NT2/D1 (cell line): ENCODE data around the gene FAM184A.

ENCODE experiments used
- SUZ12 ChIP-seq: IDR thresholded peaks from 2 replicates; pipeline ENCODE4 v1.6.1; 2011; ENCODE audit not compliant: insufficient read length, insufficient read depth; ENCODE audit errors: extremely low read depth
- ZNF274 ChIP-seq: IDR thresholded peaks from 2 replicates; pipeline ENCODE4 v1.6.1; 2011; ENCODE audit warnings: mild to moderate bottlenecking, low read depth, low read length

DNA sequence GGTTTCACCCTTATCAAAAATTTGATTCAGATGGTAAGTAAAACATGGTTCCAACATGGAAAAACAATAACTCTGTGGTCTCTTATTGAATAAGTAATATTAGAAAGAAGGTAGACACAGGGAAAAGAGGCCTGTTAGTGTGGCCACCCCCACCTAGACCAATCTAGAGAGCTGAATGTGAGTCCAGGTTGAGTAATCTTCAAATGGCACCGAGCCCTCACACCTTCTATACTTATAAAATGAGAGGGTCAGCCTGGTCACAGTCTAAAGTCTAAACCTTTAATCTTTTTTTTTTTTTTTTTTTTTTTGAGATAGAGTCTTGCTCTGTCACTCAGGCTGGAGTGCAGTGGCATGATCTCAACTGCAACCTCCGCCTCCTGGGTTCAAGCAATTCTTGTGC, 6.9 kb downstream of the FAM184A start:
- no peak for TF ChIP-seq ZNF274
- TF ChIP-seq SUZ12: no peak
